UCSD-AML1 (cell line): ENCODE data around the gene SRCIN1.
"Not testable (repeated sequence)": the region's sequence is repeated elsewhere in the genome, so short reads cannot be mapped to it uniquely, and the experiment has no call there.

Experiments used
- DNase-seq: peaks from one replicate; lab custom pipeline; 2025; ENCODE audit not compliant: unreplicated experiment; lab: John Stamatoyannopoulos, UW

Gene SRCIN1, protein sequence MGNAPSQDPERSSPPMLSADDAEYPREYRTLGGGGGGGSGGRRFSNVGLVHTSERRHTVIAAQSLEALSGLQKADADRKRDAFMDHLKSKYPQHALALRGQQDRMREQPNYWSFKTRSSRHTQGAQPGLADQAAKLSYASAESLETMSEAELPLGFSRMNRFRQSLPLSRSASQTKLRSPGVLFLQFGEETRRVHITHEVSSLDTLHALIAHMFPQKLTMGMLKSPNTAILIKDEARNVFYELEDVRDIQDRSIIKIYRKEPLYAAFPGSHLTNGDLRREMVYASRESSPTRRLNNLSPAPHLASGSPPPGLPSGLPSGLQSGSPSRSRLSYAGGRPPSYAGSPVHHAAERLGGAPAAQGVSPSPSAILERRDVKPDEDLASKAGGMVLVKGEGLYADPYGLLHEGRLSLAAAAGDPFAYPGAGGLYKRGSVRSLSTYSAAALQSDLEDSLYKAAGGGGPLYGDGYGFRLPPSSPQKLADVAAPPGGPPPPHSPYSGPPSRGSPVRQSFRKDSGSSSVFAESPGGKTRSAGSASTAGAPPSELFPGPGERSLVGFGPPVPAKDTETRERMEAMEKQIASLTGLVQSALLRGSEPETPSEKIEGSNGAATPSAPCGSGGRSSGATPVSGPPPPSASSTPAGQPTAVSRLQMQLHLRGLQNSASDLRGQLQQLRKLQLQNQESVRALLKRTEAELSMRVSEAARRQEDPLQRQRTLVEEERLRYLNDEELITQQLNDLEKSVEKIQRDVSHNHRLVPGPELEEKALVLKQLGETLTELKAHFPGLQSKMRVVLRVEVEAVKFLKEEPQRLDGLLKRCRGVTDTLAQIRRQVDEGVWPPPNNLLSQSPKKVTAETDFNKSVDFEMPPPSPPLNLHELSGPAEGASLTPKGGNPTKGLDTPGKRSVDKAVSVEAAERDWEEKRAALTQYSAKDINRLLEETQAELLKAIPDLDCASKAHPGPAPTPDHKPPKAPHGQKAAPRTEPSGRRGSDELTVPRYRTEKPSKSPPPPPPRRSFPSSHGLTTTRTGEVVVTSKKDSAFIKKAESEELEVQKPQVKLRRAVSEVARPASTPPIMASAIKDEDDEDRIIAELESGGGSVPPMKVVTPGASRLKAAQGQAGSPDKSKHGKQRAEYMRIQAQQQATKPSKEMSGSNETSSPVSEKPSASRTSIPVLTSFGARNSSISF

DNA sequence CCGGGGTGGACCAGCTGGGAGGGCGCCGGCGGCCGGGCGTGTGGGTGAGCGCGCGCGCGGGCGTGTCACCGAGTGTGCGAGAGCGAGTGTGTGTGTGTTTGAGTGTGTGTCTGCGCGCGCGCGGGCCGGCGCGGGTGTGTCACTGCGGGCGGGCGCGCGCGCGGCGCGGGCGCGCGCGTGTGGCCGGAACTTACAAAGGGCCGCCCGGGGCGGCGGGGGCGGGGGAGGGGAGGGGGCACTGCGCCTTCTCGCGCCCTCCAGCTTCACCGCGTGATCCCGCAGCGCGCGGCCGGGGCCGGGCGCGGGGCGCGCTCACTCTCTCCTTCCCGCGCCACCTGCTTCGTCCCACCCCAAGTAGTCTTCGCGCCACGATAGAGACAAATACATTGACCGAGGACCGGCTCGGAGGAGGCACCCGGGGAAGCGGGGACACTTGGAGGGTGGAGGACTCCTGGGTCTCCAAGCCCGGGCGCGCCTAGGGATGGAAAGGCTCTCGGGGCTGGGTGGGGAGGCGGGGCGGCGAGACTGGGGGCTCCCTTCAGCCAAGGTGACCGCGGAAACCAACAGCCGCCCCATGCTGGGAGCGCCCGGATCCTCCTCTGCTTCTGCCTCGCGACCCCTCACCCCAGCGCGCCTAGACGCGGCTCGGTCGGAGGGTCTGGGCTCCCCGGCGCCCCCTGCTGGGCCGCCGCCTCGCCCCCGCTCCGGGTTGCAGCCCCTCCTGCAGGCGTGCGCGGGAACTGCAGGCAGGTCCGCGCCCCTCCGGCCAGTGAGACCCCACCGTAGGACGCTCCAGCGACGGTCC is at the start of gene SRCIN1:
TSS of gene SRCIN1 (minus strand) at position 112 of the 805 bp plus-strand sequence. CDS start 247 bp downstream, outside the sequence.
- DNase-seq: peak; percentile 44

DNA sequence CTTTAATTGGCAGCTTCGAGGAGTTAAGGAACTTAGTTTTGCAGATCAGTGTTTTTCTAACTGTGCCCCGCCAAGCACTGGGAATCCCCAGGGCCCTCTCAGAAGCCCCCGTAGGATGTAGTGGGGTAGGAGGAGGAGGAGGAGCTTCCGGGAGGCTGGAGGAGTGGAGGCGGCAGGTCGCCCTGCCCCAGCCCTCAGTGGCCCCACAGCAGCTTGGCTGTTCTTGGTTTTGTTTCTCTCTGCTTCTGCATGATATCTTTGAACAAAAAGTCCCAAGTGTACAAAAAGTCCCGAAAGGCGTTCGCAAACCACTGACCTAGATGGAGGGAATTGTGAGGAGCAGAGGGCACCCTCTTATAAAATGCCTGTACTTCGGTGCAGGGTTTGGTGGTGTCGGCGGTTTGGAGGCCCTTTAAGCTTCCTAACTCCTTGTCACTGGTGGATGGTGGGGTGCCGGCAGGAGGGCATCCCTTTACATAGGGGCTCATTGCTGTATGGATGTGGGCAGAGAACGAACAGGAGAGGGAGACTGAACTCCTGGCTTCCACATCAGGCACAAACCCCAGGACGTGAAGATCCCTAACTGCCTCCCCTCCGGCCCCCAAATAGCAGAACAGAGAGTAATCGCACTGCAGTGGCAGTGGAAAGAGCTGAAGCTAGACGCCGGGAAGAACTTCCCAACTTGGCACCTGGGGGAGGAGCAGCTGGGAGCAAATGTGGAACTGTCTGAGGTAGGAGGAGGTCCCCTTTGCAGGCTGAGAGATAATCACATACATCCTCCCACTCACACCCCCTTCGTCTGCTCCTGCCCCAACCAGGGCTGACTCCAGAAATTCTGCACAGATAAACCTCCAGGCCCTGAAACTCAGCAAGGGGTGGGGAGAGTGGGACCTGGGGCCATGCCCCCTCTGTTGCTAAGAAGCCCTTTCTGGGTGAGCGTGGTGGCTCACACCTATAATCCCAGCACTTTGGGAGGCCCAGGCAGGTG is 49.0 kb upstream of the SRCIN1 start:
- DNase-seq: no peak

- no peak for DNase-seq
Measured at GRCh38 chr17:38653679-38654078, 47.9 kb upstream of the SRCIN1 start.

GRCh38 chr17:38653230-38653629 is 47.5 kb upstream of the SRCIN1 start:
- DNase-seq: no peak

DNA sequence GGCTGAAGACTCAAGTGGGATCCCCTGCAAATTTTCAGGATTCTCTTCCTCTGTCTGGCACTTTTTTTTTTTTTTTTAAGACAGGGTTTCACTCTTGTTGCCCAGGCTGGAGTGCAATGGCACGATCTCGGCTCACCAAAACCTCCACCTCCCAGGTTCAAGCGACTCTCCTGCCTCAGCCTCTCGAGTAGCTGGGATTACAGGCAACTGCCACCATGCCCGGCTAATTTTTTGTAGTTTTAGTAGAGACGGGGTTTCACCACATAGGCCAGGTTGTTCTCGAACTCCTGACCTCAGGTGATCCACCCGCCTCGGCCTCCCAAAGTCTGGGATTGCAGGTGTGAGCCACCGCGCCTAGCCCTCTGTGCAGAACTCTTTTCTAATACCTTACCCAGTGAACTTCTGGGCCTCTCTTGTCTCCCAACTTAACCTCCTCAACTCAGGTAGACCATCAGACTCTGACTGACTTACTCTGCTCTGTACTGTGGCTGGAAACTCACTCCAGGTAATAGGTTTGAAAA is 45.0 kb upstream of the SRCIN1 start:
- DNase-seq: not testable (repeated sequence)

GRCh38 chr17:38637951-38638350 is 32.2 kb upstream of the SRCIN1 start:
- DNase-seq: no peak

GRCh38 chr17:38636054-38636453 is 30.3 kb upstream of the SRCIN1 start:
- no peak for DNase-seq

- DNase-seq: no peak
Measured at GRCh38 chr17:38632334-38632733, 26.6 kb upstream of the SRCIN1 start.

- DNase-seq: no peak
Measured at GRCh38 chr17:38628441-38628840, 22.7 kb upstream of the SRCIN1 start.

DNA sequence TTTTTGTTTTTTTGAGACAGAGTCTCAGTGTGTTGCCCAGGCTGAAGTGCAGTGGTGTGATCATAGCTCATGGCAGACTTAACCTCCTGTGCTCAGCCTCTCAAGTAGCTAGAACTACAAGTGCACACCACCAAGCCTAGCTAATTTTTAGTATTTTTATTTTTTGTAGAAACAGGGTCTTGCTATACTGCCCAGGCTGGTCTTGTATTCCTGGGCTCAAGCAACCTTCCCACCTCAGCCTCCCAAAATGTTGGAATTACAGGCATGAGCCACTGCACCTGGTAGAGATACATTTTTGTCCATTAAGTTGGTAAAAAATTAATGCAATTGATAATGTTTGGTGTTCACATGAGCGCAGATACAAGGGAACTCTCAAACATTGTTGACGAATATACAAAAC is 22.2 kb upstream of the SRCIN1 start:
- DNase-seq: no peak

DNA sequence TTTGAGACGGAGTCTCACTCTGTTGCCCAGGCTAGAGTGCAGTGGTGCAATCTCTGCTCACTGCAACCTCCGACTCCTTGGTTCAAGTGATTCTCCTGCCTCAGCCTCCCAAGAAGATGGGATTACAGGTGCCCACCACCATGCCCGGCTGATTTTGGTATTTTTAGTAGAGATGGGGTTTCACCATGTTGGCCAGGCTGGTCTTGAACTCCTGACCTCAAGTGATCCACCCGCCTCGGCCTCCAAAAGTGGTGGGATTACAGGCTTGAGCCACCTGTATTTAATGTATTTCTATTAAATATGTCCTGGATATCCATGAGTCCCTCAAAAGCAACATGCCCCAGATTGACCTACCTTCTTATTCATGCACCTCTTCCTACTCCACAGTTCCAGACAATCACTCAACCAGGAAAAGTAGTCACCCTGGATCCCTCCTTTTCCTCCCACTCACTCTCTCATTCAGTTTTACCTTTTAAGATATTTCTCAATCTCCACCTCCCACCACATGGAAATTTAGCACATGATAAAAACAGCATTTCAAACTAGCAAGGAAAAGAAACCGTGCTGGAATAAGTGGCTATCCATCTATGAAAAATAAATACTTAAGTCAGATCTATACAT is 21.0 kb upstream of the SRCIN1 start:
- not testable (repeated sequence) for DNase-seq

DNA sequence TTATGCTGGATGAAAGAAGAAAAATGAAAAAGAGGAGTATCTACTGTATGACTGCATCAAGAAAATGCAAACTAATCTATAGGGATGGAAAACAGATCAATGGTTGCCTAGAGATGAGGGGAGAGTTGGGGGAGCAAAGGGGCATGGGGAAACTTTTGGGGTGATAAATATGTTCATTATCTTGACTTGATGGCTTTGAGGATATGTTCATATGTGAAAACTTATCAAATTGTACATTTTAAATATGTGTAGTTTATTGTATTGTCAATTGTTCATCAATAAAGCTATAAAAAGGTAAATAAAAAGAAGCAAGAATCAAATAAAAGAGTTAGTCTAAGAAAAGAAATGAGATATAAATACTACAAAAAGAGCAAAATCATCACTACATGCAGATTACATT is 19.7 kb upstream of the SRCIN1 start:
- DNase-seq: no peak

- DNase-seq: not testable (repeated sequence)
Measured at GRCh38 chr17:38624782-38625355, 19.1 kb upstream of the SRCIN1 start.

DNA sequence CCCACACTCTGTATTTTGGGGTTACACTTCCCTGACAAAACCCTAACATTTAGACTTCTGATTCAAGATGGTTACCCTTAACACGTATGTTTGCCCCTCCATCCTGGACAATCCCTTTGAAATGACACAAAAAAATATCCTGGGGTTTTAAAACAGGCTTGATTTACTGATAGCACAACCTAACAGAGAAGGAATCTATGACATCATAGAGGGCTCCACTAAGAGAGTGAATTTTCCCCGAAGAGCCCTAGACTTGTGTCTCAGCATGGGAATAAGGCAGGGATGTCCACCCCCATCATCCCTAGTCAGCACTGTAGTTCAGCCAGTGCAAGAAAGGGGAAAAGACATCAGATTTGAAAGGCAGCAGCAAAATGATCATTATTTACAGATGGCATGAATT is 15.8 kb upstream of the SRCIN1 start:
- no peak for DNase-seq

DNA sequence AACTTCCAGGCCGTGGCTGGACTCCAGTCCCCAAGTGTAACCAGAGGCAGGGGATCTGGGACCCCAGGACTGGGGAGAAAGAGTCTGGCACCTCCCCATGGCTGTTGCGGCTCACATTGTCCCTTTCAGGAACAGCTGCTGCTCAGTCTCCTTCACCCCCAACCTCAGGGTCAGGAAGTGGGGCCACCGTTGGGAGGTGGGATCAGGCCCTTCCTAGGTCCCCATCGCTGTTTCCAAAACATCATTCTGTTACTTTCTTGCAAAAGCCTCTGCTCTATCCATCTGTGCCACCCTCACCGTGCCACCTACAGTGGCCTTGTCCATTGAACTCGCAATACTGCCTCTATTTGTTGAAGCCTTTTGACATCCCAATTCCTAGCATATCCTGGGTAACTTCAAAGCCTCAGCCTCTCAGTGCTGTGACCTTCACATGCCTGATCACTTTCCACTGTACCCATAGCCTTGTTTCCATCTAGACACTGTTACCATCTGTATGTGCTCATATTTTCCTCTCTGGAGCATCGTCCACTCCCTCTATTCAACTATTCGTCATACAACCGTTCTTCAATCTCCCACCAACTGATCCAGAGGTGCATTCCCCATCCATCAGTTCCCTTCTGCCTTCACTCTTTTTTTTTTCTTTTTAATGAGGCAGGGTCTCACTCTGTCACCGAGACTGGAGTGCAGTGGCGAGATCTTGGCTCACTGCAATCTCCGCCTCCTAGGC is 15.0 kb upstream of the SRCIN1 start:
- DNase-seq: no peak

- no peak for DNase-seq
Measured at GRCh38 chr17:38619937-38620550, 14.3 kb upstream of the SRCIN1 start.

- no peak for DNase-seq
Measured at GRCh38 chr17:38619451-38619795, 13.7 kb upstream of the SRCIN1 start.
